Lower leg skin (tissue), 4 donors: ENCODE data around the gene PARP16. TPM values are rescaled to one million over a fixed set of nuclear protein-coding genes. Genes with fewer than 3 reads are reported as not detected.
"Not testable (repeated sequence)": the region's sequence is repeated elsewhere in the genome, so short reads cannot be mapped to it uniquely, and the experiment has no call there.

Source experiments
- DNase-seq, 2 donors: peaks; one replicate each; pipeline ENCODE4 v3.0.0-alpha.2; 2019; ENCODE audit warnings: low spot score in 2 of 2
- H3K4me3 ChIP-seq: fragments of 200-600 bp; sonication (generic); 2 replicates; pipeline ENCODE4 v1.5.1; 2017; ENCODE audit warnings: mild to moderate bottlenecking, low read depth; ENCODE audit not compliant: poor library complexity, severe bottlenecking
- CTCF ChIP-seq, 3 donors: fragments of 450-650 bp; IDR thresholded peaks; one replicate each; pipeline ENCODE4 v1.5.1; 2016; ENCODE audit warnings: antibody characterized with exemption in 3 of 3, mild to moderate bottlenecking in 3 of 3, moderate library complexity in 2 of 3
- POLR2A ChIP-seq, 2 donors: fragments of 450-650 bp; IDR thresholded peaks; one replicate each; pipeline ENCODE4 v1.6.1; 2016 to 2017; ENCODE audit warnings: antibody characterized with exemption in 2 of 2, mild to moderate bottlenecking in 1 of 2, moderate library complexity in 1 of 2
- WGBS, 2 donors: methylation state at CpG; one replicate each; pipeline ENCODE4 v1.1.5; 2018; 5-methylcytosine and 5-hydroxymethylcytosine counted together
- intact Hi-C: fragments of 100-400 bp; cut with DNase I; formaldehyde crosslinking; loops from one replicate; pipeline ENCODE4 v1.15.0; 2023; ENCODE audit warnings: low total_unique reads
- total RNA-seq, 4 donors: library from RNA; depleted of rRNA; stranded (reverse); fragments of >200 nt; gene quantifications; one replicate each; pipeline ENCODE4 v1.1.0, GENCODE V29; 2016

Gene PARP16
- total RNA-seq, 4 donors from 2014 or later = 10.3 to 14.4 (median 11.3) TPM

GRCh38 chr15:65233696-65234095 lies 53.0 kb downstream of the PARP16 start:
- 61% methylated on average over 5 of the region's 5 CpGs for WGBS, 2 donors
- TF ChIP-seq CTCF (IDR thresholded peaks at IDR 0.05) (no peak), POLR2A (IDR thresholded peaks at IDR 0.05) (no peak)
- intact Hi-C loops = no loop called here
- no peak for DNase-seq
- H3K4me3 ChIP-seq = no peak overlapping the region

DNA sequence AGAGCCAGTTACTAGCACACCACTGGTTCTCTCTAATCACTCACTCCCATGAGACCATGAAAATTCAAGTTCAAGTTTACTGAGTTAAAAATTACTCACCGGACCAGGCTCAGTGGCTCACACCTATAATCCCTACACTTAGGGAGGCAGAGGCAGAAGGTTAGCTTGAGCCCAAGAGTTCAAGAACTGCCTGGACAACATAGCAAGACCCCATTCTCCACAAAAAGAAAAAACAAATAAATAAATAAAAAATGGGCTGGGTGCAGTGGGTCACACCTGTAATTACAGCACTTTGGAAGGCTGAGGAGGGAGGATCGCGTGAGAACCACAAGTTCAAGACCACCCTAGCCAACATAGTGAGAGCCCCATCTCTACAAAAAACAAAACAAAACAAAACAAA lies 54.2 kb downstream of the PARP16 start:
- intact Hi-C loops = no loop called here
- TF ChIP-seq CTCF (IDR thresholded peaks at IDR 0.05) (no peak), POLR2A (IDR thresholded peaks at IDR 0.05) (no peak)
- no peak overlapping the region for H3K4me3 ChIP-seq
- no peak for DNase-seq
- WGBS, 2 donors = 91 to 94% methylated on average over 3 of the region's 3 CpGs

- WGBS, 2 donors = 93% methylated on average over 10 of the region's 10 CpGs
- DNase-seq = no peak
- H3K4me3 ChIP-seq = no peak overlapping the region
- no peak for TF ChIP-seq POLR2A (IDR thresholded peaks at IDR 0.05)
- TF ChIP-seq CTCF (IDR thresholded peaks at IDR 0.05) = no peak
- intact Hi-C loops = no loop called here
Measured at GRCh38 chr15:65231306-65231705, 55.4 kb downstream of the PARP16 start.

- 71 to 80% methylated on average over 1 to 2 of the region's 10 CpGs for WGBS, 2 donors
- H3K4me3 ChIP-seq, intact Hi-C loops, DNase-seq: not testable (repeated sequence)
Measured at GRCh38 chr15:65226901-65227300, 59.8 kb downstream of the PARP16 start.

GRCh38 chr15:65226221-65226620 lies 60.5 kb downstream of the PARP16 start:
- H3K4me3 ChIP-seq = no peak overlapping the region
- TF ChIP-seq CTCF (IDR thresholded peaks at IDR 0.05) (no peak), POLR2A (IDR thresholded peaks at IDR 0.05) (no peak)
- WGBS, 2 donors = 89 to 98% methylated on average over 3 of the region's 3 CpGs
- intact Hi-C loops = no loop called here
- DNase-seq = no peak

DNA sequence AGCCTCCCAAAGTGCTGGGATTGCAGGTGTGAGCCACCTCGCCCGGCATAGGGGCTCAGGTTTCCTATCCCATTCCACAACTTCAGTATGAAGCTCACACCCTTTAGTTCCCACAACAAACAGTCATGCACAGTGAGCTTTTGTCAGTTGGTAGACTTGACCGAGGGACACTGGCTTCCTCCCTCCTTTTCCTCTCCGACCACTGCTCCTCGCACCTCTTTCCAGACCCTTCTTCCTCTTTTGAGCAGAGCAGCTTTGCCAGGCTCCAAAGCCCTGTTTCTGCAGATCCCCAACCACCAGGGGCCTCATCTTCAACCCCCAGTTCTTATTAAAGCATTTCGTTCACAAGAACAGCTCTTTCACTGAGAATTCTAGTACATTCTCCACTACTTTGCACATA lies 62.7 kb downstream of the PARP16 start:
- H3K4me3 ChIP-seq = no peak overlapping the region
- DNase-seq = no peak
- TF ChIP-seq CTCF (IDR thresholded peaks at IDR 0.05) = no peak
- TF ChIP-seq POLR2A (IDR thresholded peaks at IDR 0.05) = no peak
- WGBS, 2 donors = 88 to 89% methylated on average over 6 of the region's 6 CpGs
- intact Hi-C loops = no loop called here
